ENCODE data around the gene C1orf105. TPM values are rescaled to one million over a fixed set of nuclear protein-coding genes. Genes with fewer than 3 reads are reported as not detected.

C1orf105 gene
- total and polyA plus RNA-seq, 10 of the 15 experiments (the other 5 are each of a cell fraction or from before 2014, with no cell fraction given) = not detected

GRCh38 chr1:172401892-172402291, 18.6 kb upstream of the C1orf105 start:
- RAD21 ChIA-PET (ENCODE audit: unreplicated experiment) = interaction anchor here (7.7 to 15.1 kb wide), 2 partner anchors 45 to 312 kb away, joined by 60 to 394 read pairs; no protein-coding TSS in a partner anchor
- no peak overlapping the region for H3K4me3 ChIP-seq
- SMC1A ChIA-PET (ENCODE audit: uncharacterized antibody, unreplicated experiment) = interaction anchor here (0.8 to 16.5 kb wide), 4 partner anchors 10 to 400 kb away, joined by 3 to 345 read pairs (median 72); no protein-coding TSS in a partner anchor
- POLR2A ChIA-PET = no interaction called here
- no peaks in the 10 kb centered on the region for H3K79me2 ChIP-seq (ENCODE audit: control insufficient read depth, insufficient read depth, low read length)
- TF ChIP-seq ZBTB33 (IDR thresholded peaks at IDR 0.05) (no peak), ZBTB4 (CRISPR knock-in tag; IDR thresholded peaks at IDR 0.05) (no peak), CHD4 (IDR thresholded peaks at IDR 0.05) (no peak), WRNIP1 (IDR thresholded peaks at IDR 0.05; ENCODE audit: borderline replicate concordance, low read depth, low read length) (no peak), RAD21 (IDR thresholded peaks at IDR 0.05; ENCODE audit: insufficient read depth, low read depth, low read length) (peak; percentile 28; the same call in 1 of the 2 replicates), POU2F2 (IDR thresholded peaks at IDR 0.05; ENCODE audit: borderline replicate concordance, low read depth, low read length) (no peak), JUND (IDR thresholded peaks at IDR 0.05; ENCODE audit: low read depth, low read length) (no peak)
- H4K20me1 ChIP-seq (ENCODE audit: control insufficient read depth, insufficient read depth) = no peaks in the 10 kb centered on the region
- H3K27me3 ChIP-seq (replicated peaks in 1 of 2; ENCODE audit: control insufficient read depth in 2 of 2, insufficient read depth in 2 of 2, low read length in 1 of 2) = no peaks in the 10 kb centered on the region
- in situ Hi-C loops (cut with MboI) = no loop called here
- H3K9me3 ChIP-seq (replicated peaks; ENCODE audit: control insufficient read depth, insufficient read depth, low read length) = no peaks in the 10 kb centered on the region
- H3K4me1 ChIP-seq (ENCODE audit: control insufficient read depth, insufficient read depth, low read length) = peaks cover 31% of the 10 kb centered on the region
- intact Hi-C loops (cut with micrococcal nuclease; ENCODE audit: unreplicated experiment) = no loop called here
- 69% methylated on average over 5 of the region's 5 CpGs for WGBS (ENCODE audit: insufficient coverage, insufficient replicate concordance, low lambda C conversion rate, missing lambda C conversion rate)
- H2AFZ ChIP-seq (ENCODE audit: control insufficient read depth, low read depth, low read length) = no peak overlapping the region
- CTCF ChIA-PET = interaction anchor here (0.7 to 9.8 kb wide), 6 partner anchors 9 to 399 kb away, joined by 3 to 47 read pairs (median 14); no protein-coding TSS in a partner anchor
- H3K4me2 ChIP-seq (ENCODE audit: control insufficient read depth, insufficient read depth) = no peak overlapping the region
- H3K27ac ChIP-seq (ENCODE audit: control insufficient read depth, insufficient read depth) = no peak overlapping the region
- no peak for ATAC-seq
- H3K36me3 ChIP-seq (ENCODE audit: control insufficient read depth in 2 of 2, insufficient read depth in 2 of 2, low read length in 1 of 2) = no peaks in the 10 kb centered on the region
- DNase-seq (ENCODE audit: low read depth, low spot score) = no peak
- no peak for FAIRE-seq
- no TSS peak for BruUV-seq (replicated peaks)
- no peak overlapping the region for H3K9ac ChIP-seq (ENCODE audit: control insufficient read depth, insufficient read depth, low read length)

All from GM12878 (cell line).